H1 (cell line): ENCODE measurements around the gene REELD1. TPM values are rescaled to one million over a fixed set of nuclear protein-coding genes. Genes with fewer than 3 reads are reported as not detected.

ENCODE experiments used
- CTCF ChIA-PET: fragments of 300-600 bp; sonication (Branson Sonifier 250); formaldehyde crosslinking; loops from one replicate; lab custom pipeline; 2021; ENCODE audit not compliant: partially characterized antibody; lab: Charles Lee
- POLR2A ChIA-PET: fragments of 300-600 bp; sonication (Branson Sonifier 250); formaldehyde crosslinking; loops from one replicate; lab custom pipeline; 2021; ENCODE audit warnings: inconsistent platforms; ENCODE audit not compliant: partially characterized antibody; lab: Charles Lee
- DNase-seq, 2 experiments: peaks; one replicate each; pipeline versions ENCODE4 v3.0.0 to v3.0.0-alpha.2; 2010 to 2022; ENCODE audit warnings: low spot score in 2 of 2, low read depth in 1 of 2, mixed read lengths in 1 of 2
- FAIRE-seq: peaks from 2 replicates; lab custom pipeline; 2011; peaks lifted over from hg19 to GRCh38; lab: Jason Lieb, UNC
- H2AFZ ChIP-seq: 2 replicates; pipeline ENCODE4 v1.8.1; 2012; ENCODE audit warnings: low read length, inconsistent platforms
- H2AK5ac ChIP-seq: 2 replicates; pipeline ENCODE4 v1.6.1; 2013; ENCODE audit warnings: low read depth, low read length
- H2BK120ac ChIP-seq: replicated peaks from 2 replicates; pipeline ENCODE3; 2013; ENCODE audit warnings: low read depth, low read length, inconsistent platforms
- H2BK12ac ChIP-seq: 2 replicates; pipeline ENCODE4 v1.6.1; 2013; ENCODE audit warnings: low read depth, low read length
- H2BK15ac ChIP-seq: 2 replicates; pipeline ENCODE4 v1.6.1; 2013; ENCODE audit warnings: low read length
- H2BK20ac ChIP-seq: 2 replicates; pipeline ENCODE4 v1.6.1; 2013; ENCODE audit warnings: low read length
- H2BK5ac ChIP-seq: 2 replicates; pipeline ENCODE4 v1.6.1; 2013; ENCODE audit warnings: low read depth, low read length
- H3K14ac ChIP-seq: 2 replicates; pipeline ENCODE4 v1.6.1; 2013; ENCODE audit warnings: inconsistent platforms; ENCODE audit not compliant: insufficient read length
- H3K18ac ChIP-seq: 2 replicates; pipeline ENCODE4 v1.6.1; 2013; ENCODE audit warnings: low read length; ENCODE audit errors: extremely low read depth
- H3K23ac ChIP-seq: 2 replicates; pipeline ENCODE4 v1.6.1; 2013; ENCODE audit warnings: inconsistent platforms; ENCODE audit not compliant: insufficient read length
- H3K23me2 ChIP-seq: 2 replicates; pipeline ENCODE4 v1.6.1; 2013; ENCODE audit warnings: low read depth, low read length
- H3K27ac ChIP-seq: 2 replicates; pipeline ENCODE4 v1.6.1; 2011; ENCODE audit warnings: low read depth, low read length, inconsistent platforms
- H3K27me3 ChIP-seq, 4 experiments: replicated peaks in 1 of 4; 1 replicate in 1 of 4; 2 replicates in 3 of 4; pipeline versions ENCODE4 v1.6.1 to v1.8.1; 2011 to 2013; ENCODE audit warnings: low read length in 3 of 4, mild to moderate bottlenecking in 3 of 4, inconsistent platforms in 2 of 4, mixed read lengths in 2 of 4, moderate library complexity in 1 of 4; ENCODE audit not compliant: control insufficient read depth in 3 of 4, insufficient read depth in 3 of 4; ENCODE audit errors: extremely low read depth in 1 of 4
- H3K36me3 ChIP-seq, 4 experiments: 2 replicates each; pipeline versions ENCODE4 v1.6.1 to v1.8.1; 2011 to 2013; ENCODE audit warnings: mild to moderate bottlenecking in 4 of 4, low read length in 3 of 4, moderate library complexity in 2 of 4, control low read depth in 1 of 4, inconsistent platforms in 1 of 4; ENCODE audit not compliant: insufficient read depth in 4 of 4, control insufficient read depth in 2 of 4
- H3K4ac ChIP-seq: replicated peaks from 2 replicates; pipeline ENCODE3; 2013; ENCODE audit warnings: low read length, low read depth, mixed read lengths, inconsistent platforms; ENCODE audit not compliant: insufficient read length
- H3K4me1 ChIP-seq, 4 experiments: replicated peaks in 1 of 4; 1 replicate in 1 of 4; 2 replicates in 3 of 4; pipeline versions ENCODE4 v1.6.1 to v1.8.1; 2011 to 2013; ENCODE audit warnings: low read length in 3 of 4, inconsistent platforms in 2 of 4, mixed read lengths in 1 of 4; ENCODE audit not compliant: insufficient read depth in 4 of 4, control insufficient read depth in 3 of 4
- H3K4me2 ChIP-seq, 2 experiments: 2 replicates each; pipeline versions ENCODE4 v1.6.1 to v1.8.1; 2011 to 2013; ENCODE audit warnings: low read depth in 2 of 2, low read length in 2 of 2, control low read depth in 1 of 2, inconsistent platforms in 1 of 2, mild to moderate bottlenecking in 1 of 2; ENCODE audit not compliant: insufficient read depth in 1 of 2
- H3K4me3 ChIP-seq, 4 experiments: fragments of 200-600, 300-600 bp in 1 of 4; sonication (generic), shearing (Covaris generic), sonication (Bioruptor Twin) in 1 of 4; 2 replicates each; pipeline versions ENCODE4 v1.5.1 to v1.8.1; 2011 to 2016; ENCODE audit warnings: low read length in 4 of 4, low read depth in 3 of 4, control low read depth in 2 of 4, inconsistent platforms in 2 of 4, mild to moderate bottlenecking in 2 of 4, mixed read lengths in 1 of 4, moderate library complexity in 1 of 4; ENCODE audit not compliant: insufficient read depth in 2 of 4; ENCODE audit errors: extremely low read depth in 1 of 4
- H3K56ac ChIP-seq: replicated peaks from 2 replicates; pipeline ENCODE3; 2013; ENCODE audit warnings: low read depth, mild to moderate bottlenecking, mixed read lengths, low read length, inconsistent platforms; ENCODE audit not compliant: insufficient read length
- H3K79me1 ChIP-seq: 2 replicates; pipeline ENCODE4 v1.6.1; 2013; ENCODE audit warnings: low read depth, low read length, control low read depth
- H3K79me2 ChIP-seq, 2 experiments: 2 replicates each; pipeline versions ENCODE4 v1.6.1 to v1.8.1; 2012 to 2013; ENCODE audit warnings: low read length in 2 of 2, mild to moderate bottlenecking in 2 of 2, inconsistent platforms in 1 of 2; ENCODE audit not compliant: insufficient read depth in 2 of 2, control insufficient read depth in 1 of 2
- H3K9ac ChIP-seq, 4 experiments: replicated peaks in 1 of 4; 1 replicate in 1 of 4; 2 replicates in 3 of 4; pipeline versions ENCODE4 v1.6.1 to v1.8.1; 2011 to 2013; ENCODE audit warnings: low read depth in 3 of 4, low read length in 3 of 4, control low read depth in 2 of 4, mild to moderate bottlenecking in 2 of 4, moderate library complexity in 2 of 4, inconsistent platforms in 1 of 4; ENCODE audit errors: extremely low read depth in 1 of 4
- H3K9me3 ChIP-seq, 2 experiments: 2 replicates each; pipeline versions ENCODE4 v1.6.1 to v1.8.1; 2012 to 2013; ENCODE audit warnings: mild to moderate bottlenecking in 2 of 2, moderate library complexity in 2 of 2, control low read depth in 1 of 2, inconsistent platforms in 1 of 2, low read depth in 1 of 2, low read length in 1 of 2, mixed read lengths in 1 of 2; ENCODE audit not compliant: insufficient read depth in 2 of 2
- H4K20me1 ChIP-seq, 2 experiments: replicated peaks in 1 of 2; 2 replicates each; pipeline versions ENCODE3 to v1.8.1; 2011 to 2013; ENCODE audit warnings: inconsistent platforms in 2 of 2, low read length in 2 of 2, mild to moderate bottlenecking in 1 of 2; ENCODE audit not compliant: insufficient read depth in 2 of 2, control insufficient read depth in 1 of 2
- H4K5ac ChIP-seq: 2 replicates; pipeline ENCODE4 v1.6.1; 2013; ENCODE audit warnings: low read length, low read depth, mixed read lengths, inconsistent platforms; ENCODE audit not compliant: insufficient read length
- H4K8ac ChIP-seq: 2 replicates; pipeline ENCODE4 v1.8.0; 2013; ENCODE audit warnings: mild to moderate bottlenecking, moderate library complexity, low read length, inconsistent platforms; ENCODE audit not compliant: insufficient read depth; ENCODE audit errors: extremely low read depth
- H4K91ac ChIP-seq: replicated peaks from 2 replicates; pipeline ENCODE3; 2013; ENCODE audit warnings: low read length, mixed read lengths, inconsistent platforms; ENCODE audit not compliant: insufficient read length
- CHD2 ChIP-seq: IDR thresholded peaks from 2 replicates; pipeline ENCODE4 v1.6.1; 2012; ENCODE audit warnings: low read length, improper control_type of control experiment
- JUND ChIP-seq: IDR thresholded peaks from 2 replicates; pipeline ENCODE4 v1.6.1; 2011; ENCODE audit warnings: mild to moderate bottlenecking, improper control_type of control experiment, low read length
- PHF8 ChIP-seq: fragments of 200-600 bp; sonication (generic); conservative IDR thresholded peaks from 2 replicates; pipeline ENCODE4 v1.7.1; 2012; ENCODE audit warnings: low read depth, mild to moderate bottlenecking, inconsistent platforms, low read length, moderate library complexity
- POLR2AphosphoS5 ChIP-seq: IDR thresholded peaks from 2 replicates; pipeline ENCODE4 v1.6.1; 2011; ENCODE audit warnings: low read depth, low read length
- RAD21 ChIP-seq, 2 experiments: IDR thresholded peaks in 1 of 2; conservative IDR thresholded peaks in 1 of 2; 2 replicates each; pipeline ENCODE4 v1.6.1; 2011; ENCODE audit warnings: low read depth in 2 of 2, low read length in 2 of 2, improper control_type of control experiment in 1 of 2, inconsistent platforms in 1 of 2, mild to moderate bottlenecking in 1 of 2, moderate library complexity in 1 of 2
- SIRT6 ChIP-seq: IDR thresholded peaks from one replicate; pipeline ENCODE4 v1.7.1; 2012; ENCODE audit warnings: low read length, inconsistent platforms
- WGBS, 2 experiments: shearing (Covaris generic) in 1 of 2; methylation state at CpG; one replicate each; pipeline versions ENCODE4 v1.1.6 to v1.1.7; 2013 to 2015; ENCODE audit warnings: low lambda C conversion rate in 2 of 2, mixed read lengths in 2 of 2, inconsistent platforms in 1 of 2, low coverage in 1 of 2, missing lambda C conversion rate in 1 of 2; ENCODE audit not compliant: insufficient replicate concordance in 2 of 2, insufficient coverage in 1 of 2, insufficient read length in 1 of 2; ENCODE audit errors: extremely low coverage in 1 of 2, missing lambda C conversion rate in 1 of 2; 5-methylcytosine and 5-hydroxymethylcytosine counted together
- polyA plus RNA-seq, 7 experiments: library from polyadenylated mRNA; depleted of rRNA in 3 of 7; stranded (reverse) in 5 of 7; unstranded in 2 of 7; fragments of >200 nt in 5 of 7; fragments of 200-250 nt in 2 of 7; gene quantifications; 1 replicate in 5 of 7; 2 replicates in 1 of 7; 4 replicates in 1 of 7; pipeline versions ENCODE4 v1.2.1 to v1.2.3, GENCODE V29; 2011 to 2013; ENCODE audit warnings: missing spikeins in 2 of 7, mixed read lengths in 2 of 7
- total RNA-seq: library from RNA; stranded (reverse); fragmentation: NEBNext Ultra II Directional; extraction: Animal tissue kit (Norgen Biotek cat#: 25700); gene quantifications from 2 replicates; pipeline ENCODE4 v1.2.1, GENCODE V29; 2021

The REELD1 gene
- total and polyA plus RNA-seq, 2 of the 8 experiments (the other 6 are each of a cell fraction or from before 2014, with no cell fraction given), result 0.03 TPM; not detected in 1

GRCh38 chr4:146191766-146192458 lies 22.4 kb upstream of the REELD1 start:
- POLR2A ChIA-PET, result no interaction called here
- Histone ChIP-seq H3K79me1 (no peaks in the 10 kb centered on the region), H3K23ac (no peak overlapping the region), H4K20me1 (peaks cover 0 to 1% of the 10 kb centered on the region in 2 experiments), H3K56ac (no peak overlapping the region), H2BK20ac (no peak overlapping the region), H3K27me3 (no peaks in the 10 kb centered on the region), H3K9ac (no peak overlapping the region), H4K8ac (no peak overlapping the region), H2BK12ac (no peak overlapping the region), H3K27ac (no peak overlapping the region), H4K91ac (no peak overlapping the region), H3K9me3 (no peaks in the 10 kb centered on the region), H3K4me3 (no peak overlapping the region), H3K79me2 (no peaks in the 10 kb centered on the region), H3K18ac (no peak overlapping the region), H3K14ac (no peak overlapping the region), H3K4me1 (no peaks in the 10 kb centered on the region), H2AK5ac (no peak overlapping the region), H3K23me2 (no peaks in the 10 kb centered on the region; the same call in 1 of the 2 replicates), H4K5ac (no peak overlapping the region), H2BK120ac (no peak overlapping the region), H3K36me3 (peaks cover 10 to 41% (median 21%) of the 10 kb centered on the region in 4 experiments), H3K4ac (no peak overlapping the region), H3K4me2 (no peak overlapping the region), H2BK5ac (no peak overlapping the region), H2BK15ac (no peak overlapping the region), H2AFZ (no peak overlapping the region)
- no peak for FAIRE-seq
- 92% methylated on average over 9 of the region's 9 CpGs; no CpG with 5 or more reads in 1 of the 2 experiments for WGBS, 2 experiments
- DNase-seq, result no peak
- CTCF ChIA-PET, result interaction anchor here (0.9 to 1.2 kb wide), 2 partner anchors 10 to 12 kb away, joined by 3 read pairs; no protein-coding TSS in a partner anchor
- TF ChIP-seq RAD21 (IDR thresholded peaks at IDR 0.05 in 1 of 2, conservative IDR thresholded peaks at IDR 0.05 in 1 of 2; ENCODE audit: low read depth in 2 of 2, low read length in 2 of 2) (no peak), JUND (no peak), SIRT6 (no peak), CHD2 (no peak), POLR2AphosphoS5 (no peak), PHF8 (no peak)
